ENCODE results near the gene SLC35B2. TPM values are rescaled to one million over a fixed set of nuclear protein-coding genes. Genes with fewer than 3 reads are reported as not detected.
A peak's percentile ranks its signal among the peaks of the same experiment; 100 is the strongest.

Gene SLC35B2
- total and polyA plus RNA-seq, 9 of the 15 experiments (the other 6 are each of a cell fraction or from before 2014, with no cell fraction given) = 14.5 to 59.1 (median 47.1) TPM

DNA sequence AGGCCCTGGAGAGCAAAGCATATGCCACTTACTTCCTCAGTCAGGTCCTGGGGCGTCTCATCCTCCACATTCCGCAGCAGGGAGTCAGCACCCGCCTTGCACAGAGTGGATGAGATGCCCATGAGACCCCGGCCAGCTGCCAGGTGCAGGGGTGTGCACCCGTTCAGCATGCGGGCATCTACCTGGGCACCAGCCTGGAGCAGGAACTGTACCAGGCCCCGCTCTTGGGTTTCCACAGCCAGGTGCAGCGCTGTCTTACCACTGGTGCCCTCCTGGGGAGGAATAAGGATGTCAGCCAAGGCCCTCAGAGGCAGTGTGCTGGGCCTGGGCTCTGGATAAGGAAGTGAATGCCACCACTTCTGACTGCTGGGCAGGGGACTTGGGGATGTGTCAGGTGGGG, 2.7 kb upstream of the SLC35B2 start:
- FAIRE-seq = no peak
- Histone ChIP-seq H2AFZ (ENCODE audit: low read depth, low read length) (no peak overlapping the region), H3K4me3 (no peak overlapping the region), H3K27me3 (ENCODE audit: control insufficient read depth in 2 of 2, insufficient read depth in 2 of 2, low read length in 2 of 2) (no peaks in the 10 kb centered on the region), H3K9me3 (replicated peaks; ENCODE audit: control insufficient read depth, insufficient read depth, low read depth, low read length) (no peaks in the 10 kb centered on the region), H3K79me2 (ENCODE audit: control insufficient read depth, insufficient read depth, low read length) (peaks cover 34% of the 10 kb centered on the region), H3K4me1 (replicated peaks in 1 of 2; ENCODE audit: control insufficient read depth in 2 of 2, insufficient read depth in 2 of 2, low read length in 2 of 2) (peaks cover 39 to 58% of the 10 kb centered on the region in 2 experiments; a peak in 4 of 5 replicates), H4K20me1 (replicated peaks; ENCODE audit: control insufficient read depth, insufficient read depth, low read length) (peaks cover 16% of the 10 kb centered on the region), H3K27ac (ENCODE audit: extremely low read depth, low read depth, low read length) (no peak overlapping the region), H3K36me3 (ENCODE audit: control insufficient read depth, insufficient read depth, low read length) (peaks cover 59% of the 10 kb centered on the region; the same call in 2 of the 3 replicates), H3K9ac (ENCODE audit: insufficient read depth in 1 of 2, low read depth in 2 of 2, low read length in 2 of 2) (peak overlapping the region in 1 of 2 experiments; percentile 24; a peak in 1 of 4 replicates), H3K4me2 (ENCODE audit: insufficient read depth, low read length) (no peak overlapping the region), H3K9me1 (ENCODE audit: control insufficient read depth, insufficient read depth, low read length) (peaks cover 9% of the 10 kb centered on the region)
- no peak for DNase-seq (ENCODE audit: extremely low read depth in 1 of 4, low spot score in 3 of 4)
- in situ Hi-C loops (cut with MboI) = no loop called here
- TF ChIP-seq RBFOX2 (IDR thresholded peaks at IDR 0.05; ENCODE audit: low read depth, low read length) (0 out of 2 replicates have a peak, but pooled peaks have one; percentile 43), PRMT5 (CRISPR knock-in tag; IDR thresholded peaks at IDR 0.05) (0 out of 2 replicates have a peak, but pooled peaks have one; percentile 9), DIDO1 (tag; IDR thresholded peaks at IDR 0.05; ENCODE audit: low read depth) (no peak), ELF4 (CRISPR knock-in tag; IDR thresholded peaks at IDR 0.05) (no peak), BRD4 (IDR thresholded peaks at IDR 0.05) (no peak), SAP30 (IDR thresholded peaks at IDR 0.05; ENCODE audit: borderline replicate concordance, insufficient read depth, low read depth, low read length, poor library complexity, severe bottlenecking) (no peak)
- TF ChIP-seq, protein P1, sequence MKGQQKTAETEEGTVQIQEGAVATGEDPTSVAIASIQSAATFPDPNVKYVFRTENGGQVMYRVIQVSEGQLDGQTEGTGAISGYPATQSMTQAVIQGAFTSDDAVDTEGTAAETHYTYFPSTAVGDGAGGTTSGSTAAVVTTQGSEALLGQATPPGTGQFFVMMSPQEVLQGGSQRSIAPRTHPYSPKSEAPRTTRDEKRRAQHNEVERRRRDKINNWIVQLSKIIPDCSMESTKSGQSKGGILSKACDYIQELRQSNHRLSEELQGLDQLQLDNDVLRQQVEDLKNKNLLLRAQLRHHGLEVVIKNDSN (CRISPR knock-in tag; IDR thresholded peaks at IDR 0.05) = peak; percentile 11; the same call in 1 of the 2 replicates
- no TSS peak for BruUV-seq (replicated peaks)
- POLR2A ChIA-PET = interaction anchor here (0.6 kb wide), 1 partner anchor 29 kb away, joined by 4 read pairs; no protein-coding TSS in a partner anchor
- ATAC-seq = no peak
- CTCF ChIA-PET (ENCODE audit: low intra/inter-chr PET ratio) = no interaction called here
- WGBS (ENCODE audit: insufficient coverage, low coverage, missing lambda C conversion rate) = 90% methylated on average over 8 of the region's 8 CpGs
- intact Hi-C loops (cut with micrococcal nuclease) = no loop called here

All from K562 (cell line).